Fibroblast of lung (primary cell): ENCODE results near the gene PARG. TPM values are rescaled to one million over a fixed set of nuclear protein-coding genes. Genes with fewer than 3 reads are reported as not detected.
"Not testable (repeated sequence)": the region's sequence is repeated elsewhere in the genome, so short reads cannot be mapped to it uniquely, and the experiment has no call there.

ENCODE experiments used
- DNase-seq, 2 donors: peaks; one replicate each; pipeline versions ENCODE4 v3.0.0 to v3.0.0-alpha.2; 2010; ENCODE audit warnings: low read depth in 2 of 2
- H2AFZ ChIP-seq: 2 replicates; pipeline ENCODE4 v1.5.1; 2012; ENCODE audit warnings: low read length, control low read depth, inconsistent platforms
- H3K27ac ChIP-seq: 2 replicates; pipeline ENCODE4 v1.5.1; 2011; ENCODE audit warnings: low read length, control low read depth; ENCODE audit not compliant: insufficient read depth
- H3K27me3 ChIP-seq: 2 replicates; pipeline ENCODE4 v1.5.1; 2011; ENCODE audit warnings: mild to moderate bottlenecking, low read length; ENCODE audit not compliant: control insufficient read depth, insufficient read depth
- H3K36me3 ChIP-seq: 2 replicates; pipeline ENCODE4 v1.5.1; 2011; ENCODE audit warnings: low read length; ENCODE audit not compliant: control insufficient read depth, insufficient read depth
- H3K4me1 ChIP-seq: 2 replicates; pipeline ENCODE4 v1.5.1; 2011; ENCODE audit warnings: low read length; ENCODE audit not compliant: control insufficient read depth, insufficient read depth; ENCODE audit errors: extremely low read depth
- H3K4me2 ChIP-seq: 2 replicates; pipeline ENCODE4 v1.5.1; 2011; ENCODE audit warnings: low read length, control low read depth; ENCODE audit not compliant: insufficient read depth; ENCODE audit errors: extremely low read depth
- H3K4me3 ChIP-seq, 4 experiments: fragments of 200-600 bp in 1 of 4; sonication (generic) in 1 of 4; replicated peaks in 1 of 4; 2 replicates each; pipeline ENCODE4 v1.5.1; 2011 to 2016; ENCODE audit warnings: low read length in 4 of 4, low read depth in 3 of 4, mild to moderate bottlenecking in 3 of 4, control low read depth in 2 of 4, inconsistent platforms in 1 of 4, mixed read lengths in 1 of 4; ENCODE audit not compliant: insufficient read depth in 1 of 4; ENCODE audit errors: control extremely low read depth in 1 of 4
- H3K79me2 ChIP-seq: 2 replicates; pipeline ENCODE4 v1.5.1; 2012; ENCODE audit warnings: mild to moderate bottlenecking, low read length, inconsistent platforms; ENCODE audit not compliant: control insufficient read depth, insufficient read depth
- H3K9ac ChIP-seq: 2 replicates; pipeline ENCODE4 v1.5.1; 2011; ENCODE audit warnings: mild to moderate bottlenecking, low read length, control low read depth; ENCODE audit not compliant: insufficient read depth
- H3K9me3 ChIP-seq: 2 replicates; pipeline ENCODE4 v1.5.1; 2012; ENCODE audit warnings: low read depth, low read length; ENCODE audit not compliant: control insufficient read depth, insufficient read depth
- H4K20me1 ChIP-seq: 2 replicates; pipeline ENCODE4 v1.5.1; 2011; ENCODE audit warnings: low read length; ENCODE audit not compliant: control insufficient read depth, insufficient read depth; ENCODE audit errors: extremely low read depth
- polyA plus RNA-seq, 2 donors: library from polyadenylated mRNA; depleted of rRNA in 1 of 2; stranded (reverse) in 1 of 2; unstranded in 1 of 2; fragments of >200 nt; gene quantifications; 2 replicates each; pipeline ENCODE4 v1.2.1, GENCODE V29; 2011 to 2012; ENCODE audit warnings: missing spikeins in 1 of 2
- total RNA-seq: library from RNA; depleted of rRNA; stranded (reverse); fragments of >200 nt; gene quantifications from 2 replicates; pipeline ENCODE4 v1.2.1, GENCODE V29; 2014

Gene PARG
- total and polyA plus RNA-seq, 2 donors (not counting 1 experiment from before 2014, with no cell fraction given), result 12.1 to 34.7 TPM

- not testable (repeated sequence) for H3K4me3 ChIP-seq, H3K27ac ChIP-seq, H3K9me3 ChIP-seq, H3K9ac ChIP-seq, H3K4me2 ChIP-seq, H3K79me2 ChIP-seq, H3K36me3 ChIP-seq, H4K20me1 ChIP-seq, H3K4me1 ChIP-seq, H3K27me3 ChIP-seq, DNase-seq, H2AFZ ChIP-seq
These were observed 28.6 kb upstream of the PARG start for GRCh38 chr10:49970331-49970857.

GRCh38 chr10:49953122-49953521 lies 11.3 kb upstream of the PARG start:
- not testable (repeated sequence) for H3K79me2 ChIP-seq
- peak; percentile 2 to 28 for DNase-seq

DNA sequence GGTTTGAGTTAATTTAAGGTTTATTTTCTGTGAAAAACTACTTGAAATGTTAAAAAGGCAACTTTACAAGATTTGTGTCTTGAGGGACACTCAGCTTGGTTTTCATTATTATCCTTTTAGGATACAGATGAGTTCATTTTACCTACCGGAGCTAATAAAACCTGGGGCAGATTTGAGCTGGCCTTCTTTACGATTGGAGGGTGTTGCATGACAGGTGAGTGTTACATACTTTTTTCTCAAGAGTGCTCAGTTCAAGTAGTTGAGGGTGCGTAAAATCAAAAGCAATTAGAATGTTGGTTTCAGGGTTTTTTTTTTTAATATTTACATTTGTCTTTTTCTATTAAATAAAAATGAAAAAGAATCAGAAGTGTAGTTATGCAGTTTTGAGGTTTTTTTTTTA lies 10.2 kb upstream of the PARG start:
- not testable (repeated sequence) for DNase-seq, H3K79me2 ChIP-seq

More at GRCh38 chr10:49953122-49953521, 11.3 kb upstream of the PARG start:
- not testable (repeated sequence) for H3K27ac ChIP-seq, H3K4me2 ChIP-seq, H3K4me3 ChIP-seq, H3K9ac ChIP-seq, H3K27me3 ChIP-seq, H3K36me3 ChIP-seq, H2AFZ ChIP-seq, H4K20me1 ChIP-seq, H3K9me3 ChIP-seq, H3K4me1 ChIP-seq

GRCh38 chr10:49948737-49949136 lies 6.9 kb upstream of the PARG start:
- not testable (repeated sequence) for H3K9me3 ChIP-seq, H4K20me1 ChIP-seq, H3K27me3 ChIP-seq, H3K4me3 ChIP-seq, H3K36me3 ChIP-seq, DNase-seq, H3K27ac ChIP-seq, H3K4me2 ChIP-seq, H3K9ac ChIP-seq, H2AFZ ChIP-seq, H3K4me1 ChIP-seq
- peaks cover 12% of the 10 kb centered on the region for H3K79me2 ChIP-seq

More for the DNA sequence above, 10.2 kb upstream of the PARG start:
- H2AFZ ChIP-seq, H4K20me1 ChIP-seq, H3K4me2 ChIP-seq, H3K27me3 ChIP-seq, H3K36me3 ChIP-seq, H3K27ac ChIP-seq, H3K9me3 ChIP-seq, H3K4me1 ChIP-seq, H3K4me3 ChIP-seq, H3K9ac ChIP-seq: not testable (repeated sequence)

DNA sequence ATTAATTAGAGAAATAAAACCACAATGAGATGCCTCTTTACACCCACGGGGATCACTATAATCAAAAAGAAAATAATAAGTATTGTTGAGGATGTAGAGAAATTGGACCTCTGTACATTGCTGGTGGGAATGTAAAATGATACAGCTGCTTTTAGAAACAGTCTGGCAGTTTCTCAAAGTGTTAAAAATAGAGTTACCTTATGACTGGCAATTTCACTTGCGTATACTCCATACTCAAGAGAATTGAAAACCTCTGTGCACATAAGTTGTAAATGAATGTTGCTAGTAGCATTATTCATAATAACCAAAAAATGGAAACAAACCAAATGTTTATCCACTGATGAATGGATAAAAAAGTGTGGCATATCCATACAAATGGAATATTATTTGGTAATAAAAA lies 6.3 kb upstream of the PARG start:
- H3K27ac ChIP-seq, DNase-seq, H3K4me3 ChIP-seq, H3K4me2 ChIP-seq, H3K9ac ChIP-seq, H3K27me3 ChIP-seq, H3K9me3 ChIP-seq, H3K36me3 ChIP-seq, H2AFZ ChIP-seq, H4K20me1 ChIP-seq, H3K4me1 ChIP-seq: not testable (repeated sequence)
- peaks cover 17% of the 10 kb centered on the region for H3K79me2 ChIP-seq

DNA sequence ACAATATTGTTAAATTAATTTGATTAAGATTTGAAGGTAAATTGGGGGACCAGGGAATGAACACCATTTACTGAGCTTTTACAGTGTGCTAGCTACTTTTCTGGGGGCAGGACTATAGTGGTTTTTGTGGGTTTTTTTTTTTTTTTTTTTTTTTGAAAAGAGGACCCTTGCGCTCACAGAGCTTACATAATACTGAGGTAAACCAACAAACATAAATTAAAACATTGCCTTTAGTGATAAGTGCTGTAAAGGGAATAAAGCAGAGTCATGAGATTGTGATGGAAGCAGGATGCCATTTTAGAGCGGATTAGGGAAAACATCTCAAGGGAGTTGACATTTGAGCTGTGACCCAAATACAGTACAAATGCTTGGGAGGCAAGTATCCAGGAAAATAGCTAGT lies 1.8 kb upstream of the PARG start:
- H3K4me1 ChIP-seq, H2AFZ ChIP-seq, H3K9ac ChIP-seq, H3K27me3 ChIP-seq, H3K27ac ChIP-seq, H3K4me3 ChIP-seq, H3K9me3 ChIP-seq, H4K20me1 ChIP-seq, DNase-seq, H3K36me3 ChIP-seq: not testable (repeated sequence)
- H3K4me2 ChIP-seq, result peak overlapping the region; percentile 15
- peaks cover 37% of the 10 kb centered on the region for H3K79me2 ChIP-seq

DNA sequence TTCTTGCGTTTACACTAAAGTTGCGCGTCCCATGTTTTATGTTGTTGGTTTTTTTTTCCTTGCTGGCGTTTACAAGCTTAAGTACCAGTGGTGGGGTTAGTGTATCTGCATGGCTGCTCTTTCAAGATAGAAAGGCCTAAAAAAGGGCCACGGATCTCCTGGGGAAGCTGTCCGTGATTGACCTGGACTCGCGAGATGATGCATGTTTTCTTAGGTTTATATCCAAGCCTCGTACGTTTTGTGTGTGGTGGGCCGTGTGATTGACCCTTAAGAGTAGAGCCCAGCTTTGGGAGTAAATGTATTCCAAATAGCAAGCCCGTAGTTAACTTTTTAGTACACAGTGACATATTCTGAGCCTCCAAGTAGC lies 495 bp upstream of the PARG start:
- not testable (repeated sequence) for H3K36me3 ChIP-seq, H3K27me3 ChIP-seq, H2AFZ ChIP-seq, H3K9me3 ChIP-seq, H3K4me1 ChIP-seq, H4K20me1 ChIP-seq
- Histone ChIP-seq H3K79me2 (peaks cover 40% of the 10 kb centered on the region), H3K4me2 (peak overlapping the region; percentile 85), H3K27ac (peak overlapping the region; percentile 60), H3K9ac (peak overlapping the region; percentile 68), H3K4me3 (peak overlapping the region; percentile 50 to 97 (median 80))
- peak; percentile 4 to 14 for DNase-seq
